ENCODE data around the gene POLR2E. TPM values are rescaled to one million over a fixed set of nuclear protein-coding genes. Genes with fewer than 3 reads are reported as not detected.

The POLR2E gene
- total RNA-seq, 1 donor from 2014 or later, result 173 TPM

DNA sequence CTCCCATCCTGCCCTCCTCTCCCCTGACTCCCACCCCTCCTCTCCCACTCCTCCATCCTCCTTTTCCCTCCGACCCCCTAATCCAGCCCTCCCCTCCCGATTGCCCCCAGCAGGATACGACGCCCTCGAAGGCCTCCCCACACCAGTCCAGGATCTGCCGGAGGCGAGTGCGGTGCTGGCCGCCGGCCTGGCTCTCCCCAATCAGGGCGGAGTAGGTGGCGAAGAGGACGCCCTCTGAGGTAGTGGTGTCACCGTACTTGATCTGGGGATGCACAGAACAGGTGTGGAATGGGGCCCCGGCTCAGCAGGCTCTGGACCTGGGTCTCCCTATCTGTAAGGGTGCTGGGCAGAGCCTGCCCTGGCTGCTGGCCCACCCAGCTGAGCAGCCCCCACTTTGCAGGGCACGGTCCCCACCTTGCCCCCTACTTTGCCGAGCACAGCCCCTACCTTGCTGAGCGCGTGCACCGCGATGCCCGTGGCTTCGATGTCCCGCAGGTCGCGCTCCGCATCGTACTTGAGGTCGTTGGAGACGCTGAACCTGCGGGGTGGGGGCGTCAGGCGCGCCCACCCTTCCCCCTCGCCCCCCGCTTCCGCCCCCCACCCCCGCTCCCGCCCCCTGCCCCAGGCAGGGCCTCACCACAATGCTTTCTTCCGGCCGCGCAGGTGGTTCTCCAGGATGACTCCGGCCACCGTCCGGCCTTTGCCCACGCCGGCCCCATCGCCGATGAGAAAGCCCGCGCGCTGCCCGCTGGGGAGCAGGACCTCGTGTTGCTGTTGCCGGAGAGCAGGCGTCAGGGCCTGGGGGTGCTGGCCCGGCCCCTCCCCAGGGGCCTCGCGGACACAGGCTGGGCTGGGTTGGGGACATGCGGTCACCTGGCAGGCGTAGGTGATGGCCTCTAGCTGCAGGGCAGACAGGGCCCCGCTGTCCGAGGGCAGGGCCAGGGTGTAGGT is 27.1 kb upstream of the POLR2E start:
- no peak for ATAC-seq (ENCODE audit: low read depth)
- Mint-ChIP-seq H3K36me3 (ENCODE audit: low read depth) (peaks cover 68% of the 10 kb centered on the region), H3K27me3 (no peaks in the 10 kb centered on the region), H3K27ac (peak overlapping the region; percentile 12), H3K4me3 (no peak overlapping the region), H3K4me1 (peaks cover 4% of the 10 kb centered on the region), H3K9me3 (no peaks in the 10 kb centered on the region)
- DNase-seq, result no peak
- ChIA-PET POLR2A (interaction anchor here (0.6 to 2.5 kb wide), 3 partner anchors 8 to 41 kb away, joined by 3 to 9 read pairs (median 7); no protein-coding TSS in a partner anchor), CTCF (interaction anchor here (2.0 kb wide), 1 partner anchor 9 kb away, joined by 8 read pairs; no protein-coding TSS in a partner anchor)
- intact Hi-C loops (cut with micrococcal nuclease), result no loop called here
- TF ChIP-seq, protein P1, sequence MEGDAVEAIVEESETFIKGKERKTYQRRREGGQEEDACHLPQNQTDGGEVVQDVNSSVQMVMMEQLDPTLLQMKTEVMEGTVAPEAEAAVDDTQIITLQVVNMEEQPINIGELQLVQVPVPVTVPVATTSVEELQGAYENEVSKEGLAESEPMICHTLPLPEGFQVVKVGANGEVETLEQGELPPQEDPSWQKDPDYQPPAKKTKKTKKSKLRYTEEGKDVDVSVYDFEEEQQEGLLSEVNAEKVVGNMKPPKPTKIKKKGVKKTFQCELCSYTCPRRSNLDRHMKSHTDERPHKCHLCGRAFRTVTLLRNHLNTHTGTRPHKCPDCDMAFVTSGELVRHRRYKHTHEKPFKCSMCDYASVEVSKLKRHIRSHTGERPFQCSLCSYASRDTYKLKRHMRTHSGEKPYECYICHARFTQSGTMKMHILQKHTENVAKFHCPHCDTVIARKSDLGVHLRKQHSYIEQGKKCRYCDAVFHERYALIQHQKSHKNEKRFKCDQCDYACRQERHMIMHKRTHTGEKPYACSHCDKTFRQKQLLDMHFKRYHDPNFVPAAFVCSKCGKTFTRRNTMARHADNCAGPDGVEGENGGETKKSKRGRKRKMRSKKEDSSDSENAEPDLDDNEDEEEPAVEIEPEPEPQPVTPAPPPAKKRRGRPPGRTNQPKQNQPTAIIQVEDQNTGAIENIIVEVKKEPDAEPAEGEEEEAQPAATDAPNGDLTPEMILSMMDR (IDR thresholded peaks at IDR 0.05), result no peak

DNA sequence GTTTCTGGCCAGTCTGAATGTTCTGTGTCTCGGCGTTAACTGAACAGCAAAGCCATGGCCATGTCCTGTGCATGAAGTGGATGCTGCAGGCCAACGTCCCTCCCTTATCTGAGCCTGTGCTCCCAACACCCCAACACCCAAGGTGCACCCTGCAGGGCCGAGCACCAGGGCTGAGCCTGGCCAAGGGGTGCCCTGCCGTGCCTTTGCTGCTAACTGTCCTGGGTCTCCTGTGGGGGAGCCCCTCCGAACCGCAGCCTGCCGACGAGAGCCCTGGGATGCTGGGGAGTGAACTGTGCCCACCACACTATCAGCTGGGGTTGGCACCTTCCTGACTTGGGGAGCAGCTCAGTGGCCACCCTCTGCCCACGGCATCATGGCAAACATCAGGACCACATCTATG is 26.2 kb upstream of the POLR2E start:
- TF ChIP-seq, protein P1 (IDR thresholded peaks at IDR 0.05), result no peak
- peaks cover 4% of the 10 kb centered on the region for H3K4me1 Mint-ChIP-seq
- no peak for ATAC-seq (ENCODE audit: low read depth)
- peaks cover 66% of the 10 kb centered on the region for H3K36me3 Mint-ChIP-seq (ENCODE audit: low read depth)
- DNase-seq, result no peak
- H3K4me3 Mint-ChIP-seq, result no peak overlapping the region
- no peaks in the 10 kb centered on the region for H3K27me3 Mint-ChIP-seq
- peak overlapping the region; percentile 12 for H3K27ac Mint-ChIP-seq
- POLR2A ChIA-PET, result interaction anchor here (2.5 kb wide), 1 partner anchor 9 kb away, joined by 9 read pairs; no protein-coding TSS in a partner anchor
- CTCF ChIA-PET, result no interaction called here
- H3K9me3 Mint-ChIP-seq, result no peaks in the 10 kb centered on the region
- intact Hi-C loops (cut with micrococcal nuclease), result no loop called here

- TF ChIP-seq, protein P1 (IDR thresholded peaks at IDR 0.05), result no peak
- DNase-seq (no peak), ATAC-seq (ENCODE audit: low read depth) (no peak)
- H3K27ac Mint-ChIP-seq, result no peak overlapping the region
- no peaks in the 10 kb centered on the region for H3K27me3 Mint-ChIP-seq
- no peaks in the 10 kb centered on the region for H3K9me3 Mint-ChIP-seq
- POLR2A ChIA-PET, result no interaction called here
- H3K4me1 Mint-ChIP-seq, result no peaks in the 10 kb centered on the region
- CTCF ChIA-PET, result no interaction called here
- intact Hi-C loops (cut with micrococcal nuclease), result no loop called here
- peaks cover 63% of the 10 kb centered on the region for H3K36me3 Mint-ChIP-seq (ENCODE audit: low read depth)
- H3K4me3 Mint-ChIP-seq, result no peak overlapping the region
These were observed 24.5 kb upstream of the POLR2E start for GRCh38 chr19:1119475-1120217.

GRCh38 chr19:1118999-1119398 is 23.8 kb upstream of the POLR2E start:
- ChIA-PET POLR2A (no interaction called here), CTCF (no interaction called here)
- Mint-ChIP-seq H3K36me3 (ENCODE audit: low read depth) (peaks cover 59% of the 10 kb centered on the region), H3K27ac (no peak overlapping the region), H3K9me3 (no peaks in the 10 kb centered on the region), H3K4me1 (no peaks in the 10 kb centered on the region), H3K27me3 (no peaks in the 10 kb centered on the region), H3K4me3 (no peak overlapping the region)
- intact Hi-C loops (cut with micrococcal nuclease), result no loop called here
- ATAC-seq (ENCODE audit: low read depth) (no peak), DNase-seq (no peak)
- TF ChIP-seq, protein P1 (IDR thresholded peaks at IDR 0.05), result no peak

DNA sequence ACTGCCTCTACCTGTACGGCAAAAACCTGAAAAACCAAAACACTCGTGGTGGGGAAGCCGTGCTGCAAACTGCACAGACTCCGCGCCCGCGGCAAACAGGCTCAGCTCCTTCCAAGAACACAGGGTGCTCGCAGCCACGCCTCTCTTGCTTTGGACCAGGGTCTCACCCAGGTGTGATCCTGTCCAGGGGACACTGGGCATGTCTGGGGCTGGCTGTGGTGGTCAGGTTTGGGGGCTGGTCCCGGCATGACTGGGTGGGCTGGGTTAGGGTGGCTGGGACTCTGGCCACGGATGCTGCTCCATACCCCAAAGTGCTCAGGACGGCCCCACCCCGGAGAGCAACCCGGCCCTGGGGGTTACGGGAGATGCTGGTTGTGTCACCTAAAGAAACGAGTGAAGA is 22.5 kb upstream of the POLR2E start:
- intact Hi-C loops (cut with micrococcal nuclease), result no loop called here
- H3K4me1 Mint-ChIP-seq, result peaks cover 5% of the 10 kb centered on the region
- peaks cover 52% of the 10 kb centered on the region for H3K36me3 Mint-ChIP-seq (ENCODE audit: low read depth)
- POLR2A ChIA-PET, result interaction anchor here (0.6 to 1.5 kb wide), 2 partner anchors 13 to 99 kb away, joined by 4 to 9 read pairs; no protein-coding TSS in a partner anchor
- ATAC-seq (ENCODE audit: low read depth) (no peak), DNase-seq (no peak)
- no peak overlapping the region for H3K27ac Mint-ChIP-seq
- H3K27me3 Mint-ChIP-seq, result no peaks in the 10 kb centered on the region
- CTCF ChIA-PET, result no interaction called here
- H3K4me3 Mint-ChIP-seq, result no peak overlapping the region
- TF ChIP-seq, protein P1 (IDR thresholded peaks at IDR 0.05), result no peak
- no peaks in the 10 kb centered on the region for H3K9me3 Mint-ChIP-seq
